Smooth muscle cell (in vitro differentiated cells): ENCODE measurements around the gene DLX1. TPM values are rescaled to one million over a fixed set of nuclear protein-coding genes. Genes with fewer than 3 reads are reported as not detected.

Source experiments
- DNase-seq: peaks from one replicate; lab custom pipeline; 2025; ENCODE audit not compliant: unreplicated experiment; lab: John Stamatoyannopoulos, UW
- H2AFZ ChIP-seq: fragments of 200-600 bp; sonication (generic); 2 replicates; pipeline ENCODE4 v1.6.0; 2016; ENCODE audit warnings: antibody characterized with exemption, low read depth, mild to moderate bottlenecking
- H3F3A ChIP-seq: fragments of 200-600 bp; sonication (generic); 2 replicates; pipeline ENCODE4 v1.6.0; 2017; ENCODE audit warnings: antibody characterized with exemption, low read depth
- H3K27ac ChIP-seq: fragments of 200-600 bp; sonication (generic); 2 replicates; pipeline ENCODE4 v1.5.1; 2016; ENCODE audit warnings: low read depth, mild to moderate bottlenecking
- H3K27me3 ChIP-seq: fragments of 200-600 bp; sonication (generic); 2 replicates; pipeline ENCODE4 v1.6.1; 2016; ENCODE audit warnings: low read depth, mild to moderate bottlenecking
- H3K36me3 ChIP-seq: fragments of 200-600 bp; sonication (generic); 2 replicates; pipeline ENCODE4 v1.5.1; 2016; ENCODE audit warnings: low read depth
- H3K4me1 ChIP-seq: fragments of 200-600 bp; sonication (generic); 2 replicates; pipeline ENCODE4 v1.5.1; 2016; ENCODE audit warnings: low read depth
- H3K4me2 ChIP-seq: fragments of 200-600 bp; sonication (generic); 2 replicates; pipeline ENCODE4 v1.6.0; 2016; ENCODE audit warnings: mild to moderate bottlenecking
- H3K4me3 ChIP-seq: fragments of 200-600 bp; sonication (generic); 2 replicates; pipeline ENCODE4 v1.5.1; 2016; ENCODE audit warnings: mild to moderate bottlenecking
- H3K79me2 ChIP-seq: fragments of 200-600 bp; sonication (generic); 2 replicates; pipeline ENCODE4 v1.6.0; 2016; ENCODE audit warnings: low read depth, mild to moderate bottlenecking
- H3K9ac ChIP-seq: fragments of 200-600 bp; sonication (generic); 2 replicates; pipeline ENCODE4 v1.6.0; 2016; ENCODE audit warnings: low read depth
- H3K9me3 ChIP-seq: fragments of 200-600 bp; sonication (generic); replicated peaks from 2 replicates; pipeline ENCODE4 v1.5.1; 2016; ENCODE audit warnings: low read depth
- H4K20me1 ChIP-seq: fragments of 200-600 bp; sonication (generic); 2 replicates; pipeline ENCODE4 v1.6.0; 2016; ENCODE audit warnings: low read depth
- CTCF ChIP-seq: fragments of 200-600 bp; sonication (generic); IDR thresholded peaks from 2 replicates; pipeline ENCODE4 v1.5.1; 2017; ENCODE audit warnings: borderline replicate concordance, mild to moderate bottlenecking, antibody characterized with exemption; ENCODE audit not compliant: insufficient read depth, poor library complexity, severe bottlenecking
- WGBS: methylation state at CpG from one replicate; pipeline ENCODE4 v1.1.7; 2016; ENCODE audit warnings: low lambda C conversion rate; 5-methylcytosine and 5-hydroxymethylcytosine counted together
- polyA plus RNA-seq: library from polyadenylated mRNA; unstranded; fragments of >200 nt; fragmentation: Nextera tagmentation; extraction: Ambion mirVana; gene quantifications from 2 replicates; pipeline ENCODE4 v1.2.1, GENCODE V29; 2016
- total RNA-seq: library from RNA; depleted of rRNA; stranded (reverse); fragments of >200 nt; gene quantifications from 2 replicates; pipeline ENCODE4 v1.2.3, GENCODE V29; 2014

DLX1 gene
- total and polyA plus RNA-seq, 2 experiments from 2014 or later, result 3.3 to 3.5 TPM

DNA sequence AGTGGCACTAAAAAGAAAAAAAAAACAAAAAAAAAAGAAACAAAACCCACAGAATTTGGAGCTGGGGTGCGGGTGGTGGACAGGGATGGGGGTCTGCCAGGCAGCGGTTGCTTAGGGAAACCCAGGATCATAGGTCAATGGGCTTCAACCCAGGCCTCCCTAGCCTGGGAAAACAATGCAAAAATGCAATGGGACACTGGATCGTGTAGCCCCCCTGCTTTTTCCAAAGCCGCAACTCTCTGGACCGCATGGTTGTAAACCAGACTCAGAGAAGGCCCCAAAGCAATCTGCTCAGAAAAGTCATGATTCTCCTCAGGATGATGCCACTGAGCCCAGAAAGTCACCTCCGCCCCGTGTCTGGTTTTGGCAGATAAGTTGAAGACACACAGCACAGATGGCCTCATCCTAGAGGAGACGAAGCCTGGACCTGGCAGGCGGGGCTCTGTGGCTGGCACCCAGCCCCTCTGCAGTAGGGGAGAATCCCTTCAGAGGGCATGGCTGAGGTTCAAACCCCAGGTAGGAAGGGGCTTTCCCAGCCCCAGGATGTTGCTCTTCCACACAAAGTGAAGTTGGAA lies 12.3 kb downstream of the DLX1 start:
- 28% methylated on average over 9 of the region's 9 CpGs for WGBS
- peaks cover 5% of the 10 kb centered on the region for H3K79me2 ChIP-seq
- no peaks in the 10 kb centered on the region for H3K36me3 ChIP-seq
- peak overlapping the region; percentile 57 for H2AFZ ChIP-seq
- H3F3A ChIP-seq, result peaks cover 17% of the 10 kb centered on the region
- TF ChIP-seq CTCF, result no peak
- H4K20me1 ChIP-seq, result peaks cover 8% of the 10 kb centered on the region
- H3K9me3 ChIP-seq, result no peaks in the 10 kb centered on the region
- H3K4me1 ChIP-seq, result peaks cover 66% of the 10 kb centered on the region
- DNase-seq, result no peak
- peak overlapping the region; percentile 70 for H3K9ac ChIP-seq
- H3K4me2 ChIP-seq, result peak overlapping the region; percentile 97
- peak overlapping the region; percentile 89 for H3K27ac ChIP-seq
- peaks cover 64% of the 10 kb centered on the region for H3K27me3 ChIP-seq
- H3K4me3 ChIP-seq, result peak overlapping the region; percentile 62

DNA sequence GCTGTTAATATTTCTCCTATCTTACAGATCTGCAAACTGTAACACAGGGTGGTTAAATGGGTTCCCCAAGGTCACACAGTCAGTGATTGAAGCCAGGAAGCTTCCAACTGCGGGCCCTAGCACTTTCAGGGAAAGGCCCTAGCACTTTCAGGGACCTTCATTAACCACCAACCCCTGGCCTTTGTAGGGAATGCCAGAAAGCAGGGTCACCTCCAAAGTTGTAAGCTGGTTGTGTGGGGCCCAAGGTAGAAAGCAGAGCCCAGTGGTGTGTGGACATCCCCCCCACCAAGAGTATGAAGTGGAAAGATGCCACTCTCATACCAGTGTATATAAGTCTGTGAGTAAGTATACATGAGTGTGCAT lies 13.0 kb downstream of the DLX1 start:
- no peak for DNase-seq
- Histone ChIP-seq H3K4me2 (peak overlapping the region; percentile 97), H3K4me1 (peaks cover 70% of the 10 kb centered on the region), H3F3A (peaks cover 17% of the 10 kb centered on the region), H4K20me1 (peaks cover 8% of the 10 kb centered on the region), H3K9ac (peak overlapping the region; percentile 70), H3K27ac (peak overlapping the region; percentile 89), H3K4me3 (peak overlapping the region; percentile 68), H3K27me3 (peaks cover 62% of the 10 kb centered on the region), H2AFZ (no peak overlapping the region), H3K36me3 (no peaks in the 10 kb centered on the region), H3K9me3 (no peaks in the 10 kb centered on the region), H3K79me2 (peaks cover 5% of the 10 kb centered on the region)
- TF ChIP-seq CTCF, result no peak
- 44% methylated on average over 1 of the region's 1 CpG for WGBS

DNA sequence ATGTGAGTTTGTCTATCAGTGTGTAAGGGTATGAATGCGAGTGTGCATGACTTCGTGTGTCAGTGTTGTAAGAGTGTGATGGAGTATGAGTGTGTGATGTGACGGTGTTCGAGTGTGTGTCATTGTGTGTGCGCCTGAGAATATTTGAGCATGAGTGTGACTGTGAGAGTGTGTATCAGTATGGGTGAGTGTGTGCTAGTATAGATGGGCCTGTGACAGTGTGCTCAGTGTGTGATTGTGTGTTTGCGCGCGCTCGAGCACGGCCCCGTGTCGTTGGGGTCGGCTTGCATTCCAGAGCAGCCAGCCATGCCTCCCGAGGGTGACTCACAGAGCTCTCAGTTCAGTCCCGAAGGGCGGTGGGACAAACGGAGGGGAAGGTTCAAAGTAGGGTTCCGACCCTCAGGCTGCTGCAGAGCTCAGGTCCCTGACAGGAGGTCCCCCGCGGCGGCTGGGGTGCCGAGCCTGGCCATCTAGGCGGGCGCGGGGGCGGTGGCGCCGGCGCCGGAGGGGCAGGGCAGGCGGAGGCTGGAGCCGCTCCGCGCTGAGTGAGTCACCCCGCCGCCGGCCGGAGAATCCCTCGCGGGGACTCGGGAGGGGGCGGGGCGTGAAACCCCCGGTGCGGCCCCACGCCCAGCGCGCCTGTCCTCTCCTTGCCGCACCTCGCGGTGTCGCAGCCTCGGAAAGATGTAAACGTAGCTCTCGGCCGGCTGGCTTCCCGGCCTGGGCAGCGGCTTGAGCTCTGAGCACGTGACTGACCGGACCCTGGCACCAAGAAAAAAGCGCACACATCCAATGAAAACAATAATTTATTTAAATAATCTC lies 13.6 kb downstream of the DLX1 start:
- DNase-seq, result peak; percentile 75
- Histone ChIP-seq H3K27ac (peak overlapping the region; percentile 89), H3K4me1 (peaks cover 70% of the 10 kb centered on the region)

More for the DNA sequence above, 13.6 kb downstream of the DLX1 start:
- Histone ChIP-seq H3K9ac (peak overlapping the region; percentile 70), H3K36me3 (no peaks in the 10 kb centered on the region), H3F3A (peaks cover 17% of the 10 kb centered on the region), H2AFZ (peak overlapping the region; percentile 68), H3K9me3 (no peaks in the 10 kb centered on the region), H3K4me3 (peak overlapping the region; percentile 68), H3K79me2 (peaks cover 5% of the 10 kb centered on the region), H4K20me1 (peaks cover 8% of the 10 kb centered on the region), H3K4me2 (peak overlapping the region; percentile 97), H3K27me3 (peaks cover 61% of the 10 kb centered on the region)
- 4% methylated on average over 48 of the region's 61 CpGs for WGBS
- no peak for TF ChIP-seq CTCF
